ENCODE results near the gene MTSS2.

DNA sequence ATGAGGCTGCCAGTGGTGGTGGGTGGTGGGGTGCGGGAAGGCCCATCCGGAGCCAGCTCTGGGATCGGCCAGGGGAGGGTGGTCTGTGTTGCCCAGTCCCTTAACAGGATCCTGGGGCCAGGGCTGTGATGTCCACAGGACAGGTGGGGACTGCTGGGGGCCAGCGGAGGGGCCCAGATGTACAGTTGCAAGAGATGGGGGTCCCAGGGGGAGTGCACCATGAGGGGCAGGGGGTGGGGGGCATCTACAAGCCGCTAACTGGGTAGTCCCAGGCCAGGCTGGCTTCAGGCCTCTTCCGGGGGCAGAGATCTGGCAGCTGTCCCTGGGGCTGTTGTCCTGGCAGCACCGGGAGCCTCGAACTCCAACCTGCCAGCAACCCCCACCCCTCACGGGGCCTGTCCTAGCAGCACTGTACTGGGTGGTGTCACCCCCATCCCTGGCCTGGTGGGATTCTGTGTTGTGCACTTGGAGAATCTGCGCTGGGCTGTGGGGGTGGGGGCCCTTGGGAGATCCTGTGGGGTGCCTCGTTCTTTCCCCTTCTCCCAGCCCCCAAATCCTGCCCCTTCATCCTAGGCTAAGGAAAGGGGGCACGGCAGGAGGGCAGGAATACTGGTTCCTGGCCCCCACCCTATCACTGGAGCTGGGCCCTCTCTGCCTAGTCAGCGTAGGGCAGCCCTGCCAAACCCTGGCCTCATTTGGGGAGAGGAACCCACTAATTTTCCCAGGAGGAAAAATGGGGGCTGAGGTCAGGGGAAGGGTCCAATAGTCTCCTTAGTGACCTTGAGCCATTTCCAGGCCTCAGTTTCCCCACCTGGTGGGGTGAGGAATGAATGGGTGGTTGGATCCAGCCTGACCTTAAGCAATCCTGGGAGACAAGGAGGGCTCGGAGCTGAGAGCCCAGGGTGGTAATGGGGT lies 1.4 kb downstream of the MTSS2 start:
- TF ChIP-seq SUZ12 (IDR thresholded peaks at IDR 0.05; ENCODE audit: extremely low read depth, insufficient read depth, insufficient read length) (no peak), ZNF274 (IDR thresholded peaks at IDR 0.05; ENCODE audit: low read depth, low read length) (no peak)
